HEK293T (cell line): ENCODE data around the gene IRF2.

Experiments
- ARNT ChIP-seq: fragments of 450-650 bp; IDR thresholded peaks from 2 replicates; pipeline ENCODE4 v1.6.1; 2017; ENCODE audit warnings: mild to moderate bottlenecking
- BHLHE40 ChIP-seq: fragments of 450-650 bp; IDR thresholded peaks from 2 replicates; pipeline ENCODE4 v1.6.1; 2016; ENCODE audit warnings: mild to moderate bottlenecking, moderate library complexity, borderline replicate concordance
- CTBP1 ChIP-seq: fragments of 450-650 bp; IDR thresholded peaks from 2 replicates; pipeline ENCODE4 v1.6.1; 2016; ENCODE audit warnings: borderline replicate concordance
- FOXK2 ChIP-seq: fragments of 450-650 bp; IDR thresholded peaks from 2 replicates; pipeline ENCODE4 v1.6.1; 2016; ENCODE audit warnings: mild to moderate bottlenecking
- FOXM1 ChIP-seq: fragments of 450-650 bp; IDR thresholded peaks from 2 replicates; pipeline ENCODE4 v1.6.1; 2017; ENCODE audit warnings: mild to moderate bottlenecking, borderline replicate concordance
- HDGF ChIP-seq: fragments of 450-650 bp; IDR thresholded peaks from 2 replicates; pipeline ENCODE4 v1.6.1; 2017; ENCODE audit warnings: antibody characterized with exemption, borderline replicate concordance
- LEF1 ChIP-seq: fragments of 450-650 bp; IDR thresholded peaks from 2 replicates; pipeline ENCODE4 v1.6.1; 2017; ENCODE audit warnings: mild to moderate bottlenecking, borderline replicate concordance
- NFRKB ChIP-seq: fragments of 450-650 bp; IDR thresholded peaks from 2 replicates; pipeline ENCODE4 v1.6.1; 2016; ENCODE audit warnings: mild to moderate bottlenecking, moderate library complexity
- SP1 ChIP-seq: fragments of 450-650 bp; IDR thresholded peaks from 2 replicates; pipeline ENCODE4 v1.6.1; 2017
- SUZ12 ChIP-seq: fragments of 450-650 bp; IDR thresholded peaks from 2 replicates; pipeline ENCODE4 v1.6.1; 2016; ENCODE audit warnings: mild to moderate bottlenecking
- TARDBP ChIP-seq: fragments of 450-650 bp; IDR thresholded peaks from 2 replicates; pipeline ENCODE4 v1.6.1; 2016

DNA sequence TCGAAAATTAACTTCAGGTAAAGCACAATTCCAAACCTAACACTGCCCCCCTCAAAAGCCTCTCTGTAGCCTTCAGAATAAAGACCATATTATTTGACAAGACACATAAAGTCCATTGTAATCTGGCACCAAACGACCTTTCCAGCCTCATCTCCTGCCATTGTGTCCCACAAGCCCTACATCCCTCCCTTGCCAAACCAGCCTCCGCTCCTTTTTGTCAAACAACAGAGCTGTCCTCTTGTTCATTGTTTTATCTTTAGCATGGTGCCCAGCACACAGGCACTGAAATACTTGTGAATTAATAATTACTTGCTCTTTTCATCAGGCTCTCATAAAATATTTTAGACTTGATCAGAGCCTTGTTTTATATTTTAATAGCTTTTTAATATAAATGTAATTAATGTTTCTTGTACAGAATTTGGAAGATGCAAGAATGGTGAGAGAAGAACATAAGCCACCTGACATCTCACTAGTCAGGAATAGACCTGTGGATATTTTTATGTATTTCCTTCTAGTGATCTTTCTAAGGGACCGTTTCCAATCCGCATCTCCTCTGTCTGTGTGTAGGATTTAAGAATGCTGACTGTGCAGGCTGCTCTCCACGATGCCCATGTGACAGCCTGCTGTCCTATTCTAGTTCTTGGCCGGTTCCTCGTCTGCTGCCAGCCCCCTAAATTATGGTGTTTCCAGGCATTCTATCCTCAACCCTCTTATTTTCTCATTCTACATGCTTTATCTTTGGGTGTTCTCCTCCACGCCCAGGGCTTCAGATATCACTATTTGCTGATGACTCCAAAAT is 3.0 kb upstream of the IRF2 start:
- TF ChIP-seq CTBP1 = no peak
- no peak for TF ChIP-seq BHLHE40
- no peak for TF ChIP-seq FOXM1
- TF ChIP-seq FOXK2 = no peak
- TF ChIP-seq ARNT = no peak
- no peak for TF ChIP-seq LEF1
- TF ChIP-seq SP1 = no peak
- no peak for TF ChIP-seq HDGF
- TF ChIP-seq SUZ12 = no peak
- TF ChIP-seq TARDBP = no peak
- no peak for TF ChIP-seq NFRKB
